Stimulated activated CD4-positive, alpha-beta T cell treated with anti-CD3 and anti-CD28 coated beads, Interleukin-4, amount 100 ng/mL, for 4 hours (primary cell): Measurements from ENCODE around the gene LTBP1.
"Not testable (repeated sequence)": the region's sequence is repeated elsewhere in the genome, so short reads cannot be mapped to it uniquely, and the experiment has no call there.

Experiments used
- DNase-seq, 2 experiments: peaks; one replicate each; pipeline ENCODE4 v3.0.0-alpha.2; 2020

Gene LTBP1

DNA sequence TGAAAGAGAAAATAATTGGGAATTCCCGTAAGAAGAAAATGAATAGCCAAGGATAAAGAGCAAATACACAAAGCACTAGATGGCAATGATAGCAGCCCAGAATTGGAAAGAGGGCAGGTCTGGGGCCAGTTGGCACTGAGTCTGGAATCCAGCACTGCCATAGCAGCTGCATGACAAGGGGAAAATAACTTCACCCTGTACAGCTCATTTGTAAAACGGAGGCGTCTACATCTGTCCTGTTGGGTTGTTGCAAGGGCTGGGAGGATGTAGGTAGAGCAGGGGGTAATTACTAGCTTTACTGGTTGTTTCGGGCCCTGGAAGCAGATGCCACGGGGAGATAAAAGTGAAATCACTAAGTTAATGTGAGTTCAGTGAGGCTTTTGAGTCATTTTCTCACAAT, 419.7 kb downstream of the LTBP1 start:
- no peak for DNase-seq

- not testable (repeated sequence) for DNase-seq
Measured at GRCh38 chr2:33368524-33368923, 421.8 kb downstream of the LTBP1 start.

DNA sequence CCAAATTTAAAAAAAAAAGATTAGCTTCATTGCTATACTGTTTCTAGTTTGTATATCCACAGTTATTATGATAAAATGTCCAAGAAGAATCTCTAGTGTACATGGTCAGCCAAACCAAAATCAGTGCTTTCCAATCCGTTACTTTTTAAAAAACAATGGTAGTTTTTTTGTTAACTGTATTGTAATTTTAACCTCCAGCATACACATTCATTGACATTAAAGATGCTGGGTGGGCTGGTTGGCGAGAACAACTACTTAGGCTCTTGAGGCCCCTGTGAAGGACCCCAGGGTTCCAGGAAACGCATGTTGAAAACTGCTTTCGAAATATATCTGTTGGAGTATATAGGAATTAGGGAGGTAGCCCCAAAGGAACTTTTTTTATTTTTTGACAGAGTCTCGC, 422.4 kb downstream of the LTBP1 start:
- DNase-seq: no peak

- DNase-seq: no peak
Measured at GRCh38 chr2:33370636-33371265, 424.0 kb downstream of the LTBP1 start.

DNA sequence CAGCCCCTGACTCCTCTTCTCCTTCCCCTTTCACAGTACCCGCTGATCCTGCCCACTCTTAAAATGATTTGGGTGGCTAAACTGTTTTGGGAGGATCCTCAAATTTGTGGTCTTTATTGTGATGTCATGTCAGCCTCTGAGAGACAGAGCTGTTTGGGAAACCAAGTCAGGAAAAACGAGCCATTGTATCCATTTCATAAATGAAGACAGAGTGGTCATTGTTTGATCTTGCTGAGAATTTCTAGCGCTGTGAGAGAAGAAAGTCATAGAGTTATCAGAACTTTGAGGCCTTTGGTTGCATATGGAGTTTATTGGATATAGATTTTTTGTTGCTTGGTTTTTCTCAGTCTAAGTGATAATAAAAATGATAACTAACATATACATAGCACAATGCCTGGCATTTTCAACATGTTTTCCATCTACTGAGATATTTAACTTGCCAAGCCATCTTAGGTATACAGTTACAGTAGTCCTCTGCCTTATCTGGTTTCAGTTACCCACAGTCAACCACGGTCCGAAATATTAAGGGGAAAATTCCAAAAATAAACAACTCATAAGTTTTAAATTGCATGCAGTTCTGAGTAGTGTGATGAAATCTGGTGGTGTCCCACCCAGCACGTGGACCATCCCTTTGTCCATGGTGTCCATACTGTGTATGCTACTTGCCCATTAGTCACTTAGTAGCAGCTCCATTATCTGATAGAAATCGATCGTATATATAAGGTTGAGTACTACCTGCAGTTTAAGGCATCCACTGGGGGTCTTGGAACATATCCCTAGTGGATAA, 424.7 kb downstream of the LTBP1 start:
- DNase-seq: no peak

GRCh38 chr2:33372940-33373553, 426.3 kb downstream of the LTBP1 start:
- no peak for DNase-seq

DNA sequence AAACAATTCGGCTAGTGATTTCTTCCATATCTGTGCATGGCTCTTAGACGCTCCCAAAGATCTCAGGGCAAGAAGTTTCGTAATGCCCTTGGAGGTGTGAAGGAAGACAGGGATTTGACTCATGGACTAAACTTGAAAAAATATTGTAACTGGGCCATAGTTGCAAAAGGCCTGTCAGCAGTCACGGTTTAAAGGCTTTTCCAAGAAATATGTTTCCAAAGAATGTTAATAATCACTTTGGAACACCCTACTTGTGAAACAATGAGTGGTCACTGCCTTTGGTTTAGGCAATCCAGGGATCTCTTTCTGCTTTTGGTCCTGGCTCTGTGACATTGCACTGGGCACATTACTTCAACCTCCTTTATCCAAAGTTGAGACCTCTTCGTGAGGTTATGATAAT, 427.2 kb downstream of the LTBP1 start:
- DNase-seq: no peak

GRCh38 chr2:33375054-33375453, 428.3 kb downstream of the LTBP1 start:
- DNase-seq: no peak

DNA sequence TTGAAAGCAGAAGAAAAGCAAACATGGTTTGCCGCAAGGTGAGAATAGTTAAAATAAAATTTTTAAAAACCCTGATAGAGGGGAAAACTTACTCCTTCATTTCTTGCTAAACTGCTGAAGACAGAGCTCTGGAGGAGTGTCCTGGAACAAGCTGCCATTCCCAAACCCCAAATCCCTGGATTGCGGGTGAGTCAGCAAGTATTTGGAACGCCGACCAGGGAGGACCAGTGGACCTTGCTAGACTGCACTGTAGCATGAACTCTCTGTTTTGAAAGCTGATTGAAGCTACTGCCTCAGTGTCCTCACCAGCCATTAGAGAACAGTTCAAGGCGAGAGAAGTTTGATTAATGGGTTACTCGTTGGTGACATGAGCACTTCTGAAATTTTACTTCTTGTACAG, 430.3 kb downstream of the LTBP1 start:
- DNase-seq: no peak

DNA sequence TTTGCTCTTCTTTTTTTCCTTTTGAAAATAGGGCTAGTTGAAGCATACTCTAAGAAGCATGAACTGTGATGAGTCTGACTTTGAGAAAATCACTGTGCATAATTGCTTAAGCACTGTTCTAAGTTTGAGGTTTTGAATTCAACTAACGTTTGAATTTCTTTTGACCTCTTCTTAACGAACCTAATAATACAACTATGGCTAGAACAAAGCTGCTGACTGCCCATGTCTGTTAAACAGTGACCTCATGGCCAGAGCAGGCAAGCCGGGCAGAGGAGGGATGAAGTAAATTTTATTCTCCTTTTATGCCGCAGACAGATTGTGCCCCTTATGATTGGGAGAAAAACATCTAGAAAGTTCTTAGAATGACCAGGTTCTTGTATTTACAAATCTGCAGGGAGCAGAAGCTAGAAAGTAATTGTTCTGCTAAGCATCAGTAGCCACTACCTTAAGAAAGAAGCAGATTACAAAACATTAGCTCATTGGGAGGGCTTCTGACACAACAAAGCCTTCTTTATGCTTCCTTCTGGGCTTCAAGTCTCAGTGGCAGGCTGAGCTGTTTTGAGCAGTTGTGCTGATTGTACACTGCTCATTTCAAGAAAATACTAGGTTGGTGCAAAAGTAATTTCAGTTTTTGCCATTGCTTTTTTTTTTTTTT, 431.9 kb downstream of the LTBP1 start:
- no peak for DNase-seq

- DNase-seq: no peak
Measured at GRCh38 chr2:33380001-33380609, 433.4 kb downstream of the LTBP1 start.

DNA sequence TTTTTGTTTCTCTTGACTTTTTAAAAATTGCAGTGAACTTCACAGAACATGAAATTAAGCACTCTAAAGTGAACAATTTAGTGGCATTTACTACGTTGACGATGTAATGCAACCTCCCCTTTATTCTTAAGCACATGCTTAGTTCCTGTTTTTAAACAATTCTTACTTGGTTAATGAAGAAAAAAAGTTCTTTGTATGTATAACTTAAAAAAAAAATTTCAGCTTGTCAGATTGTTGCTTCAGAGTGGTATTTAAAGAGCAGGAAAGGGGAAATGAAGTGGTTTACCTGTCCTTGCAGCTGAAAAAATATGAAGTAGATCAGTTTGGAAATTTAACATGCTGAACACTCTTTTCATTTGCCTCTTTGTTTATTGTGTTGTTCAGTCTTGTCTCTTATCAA, 434.0 kb downstream of the LTBP1 start:
- no peak for DNase-seq

DNA sequence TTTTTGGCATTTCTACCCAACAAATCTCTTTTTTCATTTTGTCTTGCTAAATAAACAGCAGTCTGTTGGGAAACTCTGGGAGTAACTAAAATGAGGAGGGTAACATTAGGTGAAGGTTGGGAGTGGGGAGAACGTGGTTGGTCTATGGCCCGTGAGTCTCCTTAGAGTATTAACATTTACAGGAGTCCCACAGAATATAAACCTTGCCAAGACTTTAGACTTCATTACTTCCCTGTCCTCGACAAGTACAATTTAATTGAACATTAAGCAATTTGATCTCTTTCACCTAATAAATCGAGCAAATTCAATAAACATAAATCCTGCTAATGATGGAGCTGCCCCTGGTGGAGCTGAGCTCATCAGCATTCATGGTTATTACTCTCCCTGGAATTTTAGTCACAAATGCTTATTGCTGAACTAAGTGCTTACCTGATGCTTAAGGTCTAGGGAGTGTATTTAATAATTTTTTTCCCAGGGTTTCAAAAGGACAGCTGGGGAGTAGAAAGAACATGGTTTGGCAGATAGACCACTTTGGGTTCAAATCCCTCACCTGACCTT, 434.6 kb downstream of the LTBP1 start:
- no peak for DNase-seq

- DNase-seq: no peak
Measured at GRCh38 chr2:33383855-33384598, 437.3 kb downstream of the LTBP1 start.

DNA sequence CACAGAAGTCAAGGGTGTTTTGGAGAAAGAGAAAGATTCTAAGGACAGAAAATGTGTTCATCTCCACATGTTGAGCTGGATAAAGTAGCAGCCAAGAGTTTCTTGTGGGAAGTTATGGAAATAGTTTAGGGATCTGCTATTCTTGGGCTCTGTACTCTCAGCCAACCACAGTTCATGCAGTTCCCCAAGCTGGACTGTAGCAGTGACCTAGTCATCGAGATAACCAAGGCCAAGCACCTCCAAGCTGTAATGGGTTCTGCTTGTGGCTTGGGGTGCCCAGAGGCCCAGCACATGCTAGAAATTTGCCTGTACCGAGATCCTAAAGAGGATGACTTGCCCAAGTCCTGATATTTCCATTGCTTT, 437.8 kb downstream of the LTBP1 start:
- no peak for DNase-seq

DNA sequence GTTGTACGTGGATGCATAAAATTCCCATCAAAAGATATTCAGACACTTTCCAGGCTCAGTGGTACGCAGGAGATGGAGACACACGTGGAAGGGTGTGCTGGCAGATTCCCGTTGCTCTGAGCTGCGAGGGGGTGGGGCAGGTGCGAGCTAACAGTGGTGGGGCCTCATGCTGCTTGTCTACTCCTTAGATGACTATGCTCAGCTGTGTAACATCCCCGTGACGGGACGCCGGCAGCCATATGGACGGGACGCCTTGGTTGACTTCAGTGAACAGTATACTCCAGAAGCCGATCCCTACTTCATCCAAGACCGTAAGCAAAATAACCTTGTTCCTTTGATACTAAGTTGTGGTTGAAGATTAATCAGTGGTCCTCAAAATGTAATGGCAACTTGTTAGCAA, 442.2 kb downstream of the LTBP1 start:
- no peak for DNase-seq

- DNase-seq: not testable (repeated sequence)
Measured at GRCh38 chr2:33389695-33390094, 442.9 kb downstream of the LTBP1 start.

DNA sequence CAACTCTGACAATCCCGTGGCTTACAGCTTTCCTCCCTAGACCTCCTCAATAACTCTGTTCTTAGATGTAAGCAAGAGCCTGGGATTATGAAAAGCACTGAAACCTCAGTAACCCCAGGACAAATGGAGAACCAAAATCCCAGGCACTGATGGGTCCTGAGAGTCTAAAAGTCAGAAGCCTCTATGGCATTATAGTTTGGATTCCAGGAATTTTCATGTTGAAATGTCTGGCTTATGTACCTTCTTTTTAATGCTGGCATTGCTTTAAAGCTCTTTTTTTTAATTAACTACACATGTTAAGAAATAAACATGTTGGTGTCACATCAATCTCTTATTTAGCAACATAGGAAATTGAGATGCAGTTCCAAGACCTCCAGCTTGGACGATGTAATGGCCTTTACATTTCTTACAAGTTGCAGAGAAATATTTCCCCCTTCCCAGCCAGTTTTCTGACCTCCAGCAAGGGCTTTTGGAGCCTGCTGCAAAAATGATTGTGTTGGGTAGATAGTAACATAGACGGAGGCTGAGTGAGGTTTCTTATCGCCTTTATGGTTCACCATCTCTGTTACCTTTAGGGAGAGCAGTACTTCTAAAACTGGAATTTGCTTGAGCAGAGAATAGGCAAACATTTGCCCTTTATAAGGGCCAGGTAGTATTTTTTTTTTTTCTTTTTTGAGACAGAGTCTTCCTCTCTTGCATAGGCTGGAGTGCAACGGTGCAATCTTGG, 444.9 kb downstream of the LTBP1 start:
- DNase-seq: no peak

GRCh38 chr2:33392366-33392765, 445.6 kb downstream of the LTBP1 start:
- no peak for DNase-seq

DNA sequence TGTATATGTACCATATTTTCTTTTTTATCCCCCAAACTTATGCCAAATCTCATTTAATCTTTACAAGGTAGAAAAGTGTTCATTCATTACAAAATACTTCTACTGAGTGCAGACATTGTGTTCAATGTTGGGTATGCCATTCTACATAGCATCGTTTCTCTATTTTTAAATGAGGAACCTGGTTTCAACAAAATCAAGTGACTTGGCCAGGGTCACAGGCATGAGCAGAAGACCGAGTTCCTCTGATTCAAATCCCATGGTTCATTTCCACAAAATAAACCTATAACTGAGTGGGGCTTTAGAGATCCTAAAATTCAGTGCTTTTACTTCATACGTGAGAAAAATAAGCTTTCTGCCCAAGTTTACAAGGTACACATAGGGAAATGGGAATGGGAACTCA, 448.3 kb downstream of the LTBP1 start:
- DNase-seq: no peak

- peak; percentile 4 to 31 for DNase-seq
Measured at GRCh38 chr2:33395655-33396249, 449.0 kb downstream of the LTBP1 start.
